DMS53 treated with DMSO at 0.1 percent for 48 hours (cell line): ENCODE results near the gene RPS6KA4.
"Not testable (repeated sequence)": the region's sequence is repeated elsewhere in the genome, so short reads cannot be mapped to it uniquely, and the experiment has no call there.

Source experiments
- DNase-seq: peaks from one replicate; lab custom pipeline; 2025; ENCODE audit not compliant: unreplicated experiment; lab: John Stamatoyannopoulos, UW

The RPS6KA4 gene

GRCh38 chr11:64413417-64413816, 54.5 kb downstream of the RPS6KA4 start:
- no peak for DNase-seq

GRCh38 chr11:64415286-64415685, 56.3 kb downstream of the RPS6KA4 start:
- no peak for DNase-seq

- DNase-seq, result no peak
Measured at GRCh38 chr11:64415996-64416728, 57.2 kb downstream of the RPS6KA4 start.

GRCh38 chr11:64418233-64418632, 59.3 kb downstream of the RPS6KA4 start:
- not testable (repeated sequence) for DNase-seq

- no peak for DNase-seq
Measured at GRCh38 chr11:64419257-64419790, 60.4 kb downstream of the RPS6KA4 start.

DNA sequence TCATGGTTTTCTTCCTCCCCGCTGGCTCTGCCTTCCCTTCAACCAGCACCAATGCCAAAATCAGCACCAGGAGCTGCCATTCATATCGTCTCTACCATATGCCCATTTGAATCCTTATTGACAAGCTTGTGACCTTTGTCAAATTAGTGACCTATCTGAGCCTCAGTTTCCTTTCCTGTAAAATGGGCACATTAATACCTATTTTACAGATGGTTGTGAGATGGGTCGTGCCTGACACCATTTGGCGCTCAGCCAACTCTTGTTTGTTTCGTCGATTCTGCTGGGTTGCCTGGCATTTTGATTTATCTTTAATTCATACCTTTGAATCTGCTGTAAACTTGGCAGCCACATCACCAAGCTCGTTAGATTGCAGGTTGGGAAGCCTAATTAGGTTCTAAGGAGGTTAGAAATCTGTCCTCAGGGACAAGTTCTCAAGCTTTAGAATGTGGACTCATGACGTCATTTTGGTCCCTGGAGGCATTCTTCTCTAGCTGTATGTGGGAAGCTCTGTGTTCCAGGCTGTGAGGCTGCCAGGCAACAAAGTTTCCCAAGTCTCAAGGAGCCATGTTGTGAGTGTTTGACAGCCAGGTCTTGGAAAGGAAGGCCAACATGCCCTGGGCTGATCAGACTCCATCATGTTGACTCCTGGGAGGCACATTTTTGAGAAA, 61.0 kb downstream of the RPS6KA4 start:
- DNase-seq, result no peak
